Bone marrow (tissue), 2 donors: ENCODE results near the gene XPNPEP1.

Source experiments
- DNase-seq, 2 donors: peaks; one replicate each; lab custom pipeline; 2025; lab: John Stamatoyannopoulos, UW

XPNPEP1 gene

DNA sequence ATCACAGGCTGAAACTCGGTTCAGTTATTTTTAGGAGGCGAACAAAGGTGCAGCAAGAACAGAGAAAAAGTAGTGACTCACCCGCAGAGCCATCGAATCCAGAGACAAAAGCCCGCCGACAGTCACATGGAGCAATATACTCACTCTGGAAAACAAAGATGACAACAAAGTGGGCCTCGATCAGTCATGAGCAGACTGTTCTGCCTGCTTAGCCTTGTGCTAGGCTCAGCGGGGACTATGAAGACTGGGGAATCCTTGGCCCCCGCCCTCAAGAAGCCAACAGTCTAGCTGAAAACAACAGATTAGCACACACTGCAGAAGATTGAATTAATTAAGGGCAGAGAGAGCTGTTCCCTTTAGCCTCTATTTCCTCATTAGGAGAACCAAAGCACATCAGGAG is 30.4 kb downstream of the XPNPEP1 start:
- DNase-seq, result no peak

DNA sequence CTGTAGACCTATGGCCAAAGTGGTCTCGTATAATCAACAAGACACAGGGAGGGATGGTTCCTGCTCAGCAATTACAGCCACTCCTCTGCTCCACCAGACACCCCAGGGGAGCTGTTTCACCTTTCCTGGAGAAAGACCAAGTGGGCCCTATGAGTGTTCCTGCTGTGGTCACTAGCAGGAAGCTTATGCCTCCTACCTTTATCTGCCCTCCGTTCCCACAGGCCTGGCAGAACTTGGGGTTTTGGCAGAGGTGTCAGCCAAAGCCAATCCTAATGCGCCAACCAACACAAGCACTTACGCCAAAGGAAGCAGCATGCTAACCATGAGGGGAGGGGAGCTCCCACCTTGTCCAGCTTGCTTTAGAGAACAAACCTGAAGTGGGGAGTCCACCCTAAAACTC is 31.2 kb downstream of the XPNPEP1 start:
- no peak for DNase-seq

GRCh38 chr10:109891105-109891504 is 32.2 kb downstream of the XPNPEP1 start:
- DNase-seq, result no peak

DNA sequence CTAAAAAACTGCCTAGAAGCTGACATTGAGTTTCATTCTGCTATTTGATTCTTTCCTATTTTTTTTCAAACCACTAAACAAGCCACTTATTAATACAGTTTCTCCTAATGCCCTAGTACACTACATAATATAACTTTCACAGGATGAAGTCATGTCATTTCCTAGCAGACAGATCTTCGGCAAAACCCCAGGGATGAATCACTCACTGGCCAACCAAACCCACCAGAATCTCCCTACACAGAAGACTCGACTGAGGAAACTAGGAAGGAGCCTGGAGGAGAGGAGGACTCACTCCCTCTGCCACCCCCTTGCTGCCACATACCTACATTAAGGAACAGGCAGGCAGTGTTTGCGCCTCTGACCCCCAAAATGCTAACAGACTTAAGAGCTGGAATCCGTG is 33.4 kb downstream of the XPNPEP1 start:
- no peak for DNase-seq

GRCh38 chr10:109887776-109888175 is 35.5 kb downstream of the XPNPEP1 start:
- no peak for DNase-seq

GRCh38 chr10:109887243-109887642 is 36.1 kb downstream of the XPNPEP1 start:
- DNase-seq, result no peak

GRCh38 chr10:109886781-109887140 is 36.5 kb downstream of the XPNPEP1 start:
- no peak for DNase-seq

GRCh38 chr10:109886037-109886780 is 37.1 kb downstream of the XPNPEP1 start:
- no peak for DNase-seq

DNA sequence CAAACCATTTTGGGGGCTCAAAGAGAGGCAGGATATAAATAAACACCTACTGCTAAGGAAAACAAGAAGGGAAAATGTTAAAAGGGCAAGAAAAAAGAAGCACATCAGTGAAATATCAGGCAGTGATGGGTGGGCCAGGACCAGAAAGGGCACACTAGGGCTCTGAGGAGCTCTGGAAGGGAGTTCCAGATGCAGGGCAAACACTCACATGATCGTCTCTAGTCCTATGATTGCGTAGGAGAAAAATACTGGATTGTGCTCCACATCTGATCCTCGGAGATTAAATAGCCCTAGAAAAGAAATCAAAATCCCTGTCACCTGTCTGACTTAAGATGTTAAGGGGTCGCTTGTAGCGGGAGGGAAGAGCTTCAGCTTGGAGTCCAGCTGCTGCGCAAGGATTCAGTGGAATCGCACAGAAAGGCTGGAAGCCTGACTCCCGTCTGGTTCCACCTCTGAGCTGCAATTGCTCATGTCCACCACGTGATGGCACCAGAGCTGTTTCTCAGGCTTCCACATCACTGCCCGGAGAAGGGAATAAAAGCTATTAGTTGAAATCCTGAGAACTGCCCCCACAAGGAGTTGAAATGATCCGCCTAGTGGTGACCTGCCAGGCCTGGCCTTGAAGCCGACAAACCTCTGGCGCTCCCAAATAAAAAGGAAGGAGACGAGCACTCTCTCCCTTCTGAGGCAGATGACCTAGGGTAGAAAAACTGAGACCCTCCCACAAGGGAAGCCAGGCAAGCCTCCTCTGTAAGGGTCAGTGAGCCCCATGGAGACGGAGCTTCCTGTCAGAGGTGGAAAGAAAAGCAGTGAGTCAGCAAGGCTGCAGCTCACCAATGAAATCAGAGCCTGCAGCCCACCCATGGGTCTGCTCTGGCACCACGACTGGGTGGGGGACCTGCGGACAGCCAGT is 39.2 kb downstream of the XPNPEP1 start:
- DNase-seq, result peak; percentile 20 to 70

- no peak for DNase-seq
Observed at GRCh38 chr10:109882251-109883057, 40.9 kb downstream of the XPNPEP1 start.

GRCh38 chr10:109881769-109882057 is 41.6 kb downstream of the XPNPEP1 start:
- no peak for DNase-seq

DNA sequence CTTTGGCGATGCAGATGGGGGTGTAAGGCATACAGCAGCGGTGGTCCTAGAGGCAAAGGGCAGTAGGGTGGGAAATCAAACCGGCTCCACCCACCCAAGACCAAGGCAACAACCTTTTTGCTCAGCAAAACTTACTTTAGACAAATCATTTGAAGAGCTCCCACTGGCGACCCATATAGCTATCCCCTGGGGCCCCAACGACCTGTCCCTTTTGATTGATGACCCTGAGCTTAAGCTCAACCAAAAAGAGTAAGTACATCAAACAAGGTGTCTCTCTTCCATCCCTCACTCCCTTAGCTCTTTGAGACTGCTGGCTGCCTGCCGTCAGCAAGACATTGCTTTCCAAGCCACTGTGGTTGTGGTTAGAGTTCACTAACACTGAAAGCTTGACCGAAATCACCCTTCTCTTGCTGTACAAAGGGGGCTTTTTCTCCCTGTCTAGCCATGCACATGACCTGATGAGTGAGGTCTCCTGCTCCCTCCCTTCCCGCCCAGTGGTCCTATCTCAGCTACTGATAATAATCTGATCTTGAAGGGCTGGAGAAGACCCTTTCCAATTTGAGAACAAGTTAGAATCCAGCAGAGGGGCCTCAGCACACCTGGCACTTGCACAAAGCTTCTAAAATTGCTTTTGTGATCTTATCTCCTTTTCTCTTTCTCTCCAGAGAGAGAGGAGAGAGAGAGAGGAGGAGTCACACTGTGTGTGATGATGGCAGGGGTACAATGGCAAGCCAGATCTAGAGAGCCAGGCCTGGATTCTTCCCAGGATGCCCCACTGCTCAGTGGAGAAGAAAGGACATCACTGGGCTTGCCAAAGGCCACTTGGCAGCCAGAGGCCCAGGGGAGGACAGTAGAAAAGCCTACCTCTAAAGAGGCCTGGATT is 42.2 kb downstream of the XPNPEP1 start:
- DNase-seq, result no peak

DNA sequence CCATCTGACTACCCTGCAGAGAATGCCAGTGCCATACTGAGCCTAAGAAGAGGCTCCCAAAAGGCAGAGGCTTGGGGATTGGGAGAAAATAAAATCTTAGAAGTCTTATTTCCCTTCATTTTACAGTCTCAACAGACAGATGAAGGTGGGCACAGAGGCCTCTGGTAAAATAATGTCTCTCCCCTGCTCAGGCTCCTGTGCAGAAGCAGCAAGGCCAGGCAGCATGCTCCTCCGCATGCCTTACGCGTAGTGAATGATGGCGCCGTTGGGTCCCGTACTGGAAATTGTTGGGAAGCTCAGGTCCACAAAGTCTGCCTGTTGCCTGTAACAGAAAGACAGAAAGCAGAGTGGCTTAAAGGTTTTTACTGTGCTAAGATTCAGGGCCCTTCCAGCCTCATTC is 45.8 kb downstream of the XPNPEP1 start:
- no peak for DNase-seq

DNA sequence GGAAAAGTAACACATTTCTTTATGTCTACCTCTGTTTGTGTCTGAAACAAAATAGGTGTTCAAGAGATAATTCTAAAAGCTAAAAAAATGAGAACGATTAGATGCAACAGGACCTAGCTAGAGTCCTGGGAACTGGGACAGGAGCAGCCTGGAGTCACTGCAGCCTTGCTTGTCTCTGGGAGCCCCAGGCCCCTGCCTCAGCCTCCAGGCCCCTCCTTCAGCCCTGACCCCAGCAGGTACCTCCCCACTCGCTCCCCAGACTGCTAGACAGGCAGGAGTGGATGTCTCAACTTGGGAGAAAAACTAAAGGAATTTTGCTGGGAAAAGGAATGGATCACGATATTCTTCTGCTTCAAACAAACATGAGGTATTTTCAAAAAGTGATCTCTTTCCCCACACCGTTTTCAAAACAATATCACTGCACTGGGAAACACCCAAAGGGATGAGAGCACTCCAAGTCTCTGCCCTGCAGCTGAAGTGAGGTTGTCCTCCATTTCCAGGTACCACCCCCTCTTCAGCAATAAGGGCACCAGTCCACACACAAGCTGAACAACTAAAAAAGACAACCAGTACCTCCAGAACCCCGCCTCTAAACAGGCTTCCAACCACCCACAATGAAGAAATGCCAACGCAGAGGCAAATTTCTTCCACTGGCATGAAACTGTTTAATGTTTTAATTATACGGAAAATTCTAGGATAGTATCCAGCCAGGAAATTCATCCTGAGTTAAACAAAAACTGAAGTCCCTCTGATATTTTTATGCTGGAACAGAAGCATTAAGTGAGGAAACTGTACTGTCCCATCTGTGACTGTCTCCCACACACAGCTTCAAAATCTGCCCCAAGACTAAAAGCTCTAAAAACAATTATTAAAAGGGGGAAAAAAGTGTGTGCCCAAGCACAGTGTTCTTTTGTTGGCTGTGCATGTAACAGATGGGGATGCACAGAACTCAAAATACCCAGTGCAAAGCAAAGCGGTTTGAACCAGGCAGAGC is 47.2 kb downstream of the XPNPEP1 start:
- DNase-seq, result no peak

GRCh38 chr10:109875151-109875568 is 48.2 kb downstream of the XPNPEP1 start:
- no peak for DNase-seq

- no peak for DNase-seq
Observed at GRCh38 chr10:109871476-109871875, 51.8 kb downstream of the XPNPEP1 start.

- no peak for DNase-seq
Observed at GRCh38 chr10:109866995-109867635, 56.2 kb downstream of the XPNPEP1 start.

DNA sequence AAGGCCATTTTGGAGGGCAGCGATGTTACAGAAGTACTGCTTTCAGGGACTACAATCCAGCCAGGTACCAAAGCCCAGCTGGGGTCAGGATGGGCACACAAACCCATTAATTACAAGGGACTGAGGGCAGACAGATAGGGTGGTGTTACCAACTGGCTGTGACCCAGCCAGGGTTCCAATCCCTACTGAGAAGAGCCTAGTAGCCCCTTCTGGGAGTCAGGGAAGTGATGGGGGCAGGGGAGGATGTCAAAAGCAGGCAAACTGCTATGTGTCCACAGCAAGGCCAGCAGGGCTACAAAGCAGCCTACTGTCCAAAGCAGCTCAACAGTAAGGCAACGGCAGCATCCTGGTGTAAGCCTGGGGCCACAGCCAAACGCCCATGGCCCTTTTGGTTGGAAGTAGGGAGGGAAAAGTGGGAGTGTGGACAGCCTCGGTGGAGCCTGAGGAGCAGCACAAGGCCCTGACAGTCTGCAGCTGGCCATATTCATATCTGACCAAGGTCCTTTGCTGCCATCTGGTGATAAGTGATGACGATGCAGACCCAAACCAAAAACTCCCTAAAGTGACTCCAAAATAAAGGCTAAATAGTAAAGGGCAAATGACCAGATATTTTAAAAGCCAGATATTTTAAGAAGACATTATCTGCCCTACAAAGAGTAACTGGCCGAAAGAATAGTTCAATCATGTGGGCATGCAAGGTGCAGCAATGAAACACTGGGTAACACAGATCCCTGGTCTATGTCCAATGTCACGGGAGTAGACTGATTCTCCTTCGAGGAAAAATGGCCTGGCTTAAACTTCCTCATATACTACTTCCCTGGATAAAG is 56.9 kb downstream of the XPNPEP1 start:
- no peak for DNase-seq

DNA sequence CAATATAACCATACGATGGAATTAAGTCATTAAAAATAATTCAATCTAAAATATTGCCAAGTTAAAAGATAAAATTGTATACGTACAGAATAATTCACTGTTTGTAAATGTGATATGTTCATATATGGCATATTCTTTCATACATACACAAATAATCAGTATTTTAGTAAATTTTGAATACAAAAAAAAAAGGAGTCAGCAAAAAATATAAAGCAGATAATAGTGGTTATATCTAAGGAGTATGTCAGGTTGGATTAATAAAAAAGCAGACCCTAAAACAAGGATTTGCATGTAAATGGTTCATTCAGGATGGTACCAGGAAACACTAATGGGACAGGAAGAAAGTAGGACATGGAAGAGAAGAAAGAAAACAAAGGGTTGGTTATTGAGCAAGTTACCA is 59.5 kb downstream of the XPNPEP1 start:
- DNase-seq, result no peak
